ENCODE results near the gene ATP5PD. TPM values are rescaled to one million over a fixed set of nuclear protein-coding genes. Genes with fewer than 3 reads are reported as not detected.

Gene ATP5PD
- total RNA-seq = 100 to 1,000 TPM; 175 to 181 TPM

DNA sequence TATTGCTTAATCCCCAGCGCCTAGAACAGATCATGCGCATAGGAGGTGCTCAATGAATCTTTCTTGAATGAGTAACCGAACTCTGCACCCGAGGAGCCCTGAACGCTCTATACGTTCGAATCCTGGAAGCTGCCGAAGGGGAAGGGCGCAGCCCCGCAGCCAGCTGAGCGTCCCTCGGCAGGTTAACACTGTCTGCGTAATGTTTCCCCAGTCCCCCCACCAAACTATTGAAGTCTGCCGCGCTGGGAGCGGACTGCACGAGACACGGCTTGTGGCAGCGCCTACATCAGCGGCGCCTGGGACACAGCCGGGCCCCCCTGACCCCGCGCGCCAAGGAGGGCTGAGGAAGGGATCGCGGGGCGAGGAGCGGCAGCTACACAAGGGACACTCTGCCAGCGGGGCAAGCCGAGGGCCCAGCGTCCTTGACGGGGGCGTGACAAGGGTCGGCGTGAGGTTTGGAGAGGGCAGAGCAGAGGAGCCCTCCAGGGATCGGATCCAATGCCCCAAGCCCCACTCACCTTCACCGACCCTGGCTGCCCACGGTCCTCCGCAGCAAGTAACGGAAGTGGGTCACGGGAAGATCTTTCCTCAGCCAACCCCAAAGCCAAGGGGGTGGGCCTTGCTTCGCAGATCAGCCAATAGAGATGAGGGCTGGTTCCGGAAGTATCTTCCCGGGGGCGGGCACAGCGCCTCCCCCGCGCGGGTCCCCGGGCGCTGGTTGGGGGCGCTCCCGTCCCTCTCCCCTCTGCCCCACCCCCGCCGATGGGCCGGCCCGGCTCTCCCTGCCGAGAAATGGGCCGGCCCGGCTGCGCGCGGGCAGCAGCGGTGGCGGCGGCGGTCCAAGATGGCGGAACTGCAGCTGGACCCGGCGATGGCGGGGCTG, at the start of gene ATP5PD, which contains the start of gene KCTD2:
ATP5PD (minus strand) TSS at position 563 of the 883 bp plus-strand sequence. CDS start 4,319 bp downstream, outside the sequence.
KCTD2 (plus strand) TSS at position 819 of the 883 bp plus-strand sequence; CDS start at position 845, 26 bp downstream.
- ChIA-PET POLR2A (interaction anchor here (0.6 to 2.0 kb wide), 3 partner anchors 12 to 64 kb away, joined by 3 to 7 read pairs (median 4); partner anchors contain the start of gene MRPL58), CTCF (interaction anchor here (0.8 to 2.8 kb wide), 4 partner anchors 12 to 85 kb away, joined by 3 to 9 read pairs (median 5); no protein-coding TSS in a partner anchor)

DNA sequence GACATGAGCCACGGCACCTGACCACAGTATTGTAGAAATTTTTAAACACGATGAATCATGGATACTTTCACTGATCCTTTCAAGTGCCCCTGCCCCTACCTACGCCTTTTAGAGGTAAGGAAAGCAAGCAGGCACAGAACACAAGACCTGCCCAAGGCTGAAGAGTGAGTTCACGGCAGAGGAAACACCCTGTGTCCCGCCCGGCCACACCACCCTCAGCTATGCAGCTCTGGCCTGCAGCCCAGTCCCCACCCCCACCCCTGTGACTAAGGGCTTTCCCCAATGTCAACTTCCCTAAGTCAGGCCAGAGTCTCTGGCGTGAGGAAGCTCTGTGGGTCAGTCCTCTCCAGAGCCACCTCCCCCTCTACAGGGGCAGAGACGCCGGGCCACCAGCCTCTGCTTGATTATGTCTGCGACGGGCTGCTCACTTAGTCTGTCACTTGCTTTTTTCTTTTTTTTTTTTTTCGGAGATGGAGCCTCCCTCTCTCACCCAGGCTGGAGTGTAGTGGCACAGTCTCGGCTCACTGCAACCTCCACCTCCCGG, 49.4 kb upstream of the ATP5PD start:
- ChIA-PET POLR2A (interaction anchor here (1.4 kb wide), 1 partner anchor 14 kb away, joined by 5 read pairs; the partner anchor contains the start of gene ARMC7), CTCF (interaction anchor here (0.5 to 3.1 kb wide), 2 partner anchors 19 to 89 kb away, joined by 3 to 9 read pairs; no protein-coding TSS in a partner anchor)

DNA sequence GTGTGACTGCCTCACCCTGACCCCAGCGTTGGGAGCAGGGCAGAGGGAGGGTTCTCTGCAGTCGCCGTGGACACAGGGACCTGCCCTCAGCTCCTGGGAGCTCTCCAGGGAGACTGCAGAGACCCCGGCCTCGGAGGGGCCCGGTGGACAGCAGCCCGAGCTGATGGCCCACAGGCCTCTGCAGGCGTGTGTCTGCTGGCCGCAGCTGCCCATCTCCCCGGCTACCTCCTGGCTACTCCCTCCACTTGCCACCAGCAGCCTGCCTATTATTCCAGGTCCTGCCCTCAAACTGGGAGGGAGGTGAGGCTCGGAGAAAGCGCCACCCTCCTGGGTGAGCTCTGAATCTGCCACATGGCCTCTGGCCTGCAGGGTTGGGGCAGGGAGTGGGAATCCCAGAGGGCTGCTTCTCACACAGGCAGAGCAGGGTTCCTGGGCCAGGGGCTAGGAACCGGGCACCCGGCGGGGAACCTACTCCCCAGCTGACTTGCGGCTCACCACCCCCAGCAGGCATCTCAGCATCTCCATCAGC, 48.2 kb upstream of the ATP5PD start:
- ChIA-PET CTCF (interaction anchor here (0.6 to 3.1 kb wide), 2 partner anchors 20 to 27 kb away, joined by 4 to 9 read pairs; no protein-coding TSS in a partner anchor), POLR2A (interaction anchor here (0.6 to 1.4 kb wide), 2 partner anchors 15 to 129 kb away, joined by 5 read pairs; partner anchors contain the start of gene ARMC7)

DNA sequence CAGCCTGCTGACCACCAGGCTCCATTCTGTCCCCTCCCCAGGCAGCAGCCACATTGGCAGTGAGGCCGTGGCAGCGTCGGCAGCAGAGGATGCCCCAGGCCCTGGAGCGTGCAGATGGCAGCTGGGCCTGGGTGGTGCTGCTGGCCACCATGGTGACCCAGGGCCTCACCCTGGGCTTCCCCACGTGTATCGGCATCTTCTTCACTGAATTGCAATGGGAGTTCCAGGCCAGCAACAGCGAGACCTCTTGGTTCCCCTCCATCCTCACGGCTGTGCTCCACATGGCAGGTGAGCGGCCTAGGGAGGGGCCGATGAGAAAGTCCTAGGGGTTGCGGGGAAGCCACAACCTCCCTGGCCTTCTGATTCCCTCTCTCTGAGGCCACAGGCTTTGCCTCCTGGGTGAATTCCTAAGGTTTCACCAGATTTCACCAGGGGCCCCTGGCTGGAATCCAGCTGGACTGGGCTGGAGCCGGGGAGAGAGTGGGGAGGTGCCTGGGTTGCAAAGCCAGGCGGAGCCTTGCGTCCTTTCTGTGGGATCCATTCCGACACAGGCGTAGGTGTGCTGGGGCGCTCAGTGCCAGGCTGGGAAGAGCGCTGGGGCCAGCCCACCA, 46.9 kb upstream of the ATP5PD start:
- CTCF ChIA-PET = interaction anchor here (0.6 kb wide), 1 partner anchor 78 kb away, joined by 4 read pairs; no protein-coding TSS in a partner anchor
- POLR2A ChIA-PET = no interaction called here

DNA sequence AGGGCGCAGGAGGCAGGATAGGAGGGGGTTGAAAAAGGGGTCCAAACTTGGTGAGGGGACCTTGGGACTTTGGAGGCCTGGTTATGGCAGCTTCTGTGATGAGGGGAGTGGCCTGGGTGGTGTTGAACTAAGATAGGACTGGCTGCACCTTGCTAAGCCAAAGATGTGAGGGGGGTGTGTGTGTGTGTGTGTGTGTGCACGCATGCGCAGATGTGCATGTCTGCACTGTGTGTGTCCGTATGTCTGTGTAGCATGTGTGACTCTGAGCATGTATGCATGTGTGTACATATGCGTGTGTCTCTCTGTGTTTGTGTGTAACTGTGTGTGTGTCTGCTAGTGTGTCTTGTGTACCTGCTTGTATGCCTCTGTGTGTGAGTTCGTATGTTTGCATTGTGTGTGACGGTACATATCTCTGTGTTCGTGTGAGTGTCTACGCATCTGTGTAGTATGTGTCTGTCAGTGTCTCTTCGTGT, 45.1 kb upstream of the ATP5PD start:
- ChIA-PET POLR2A (no interaction called here), CTCF (no interaction called here)

DNA sequence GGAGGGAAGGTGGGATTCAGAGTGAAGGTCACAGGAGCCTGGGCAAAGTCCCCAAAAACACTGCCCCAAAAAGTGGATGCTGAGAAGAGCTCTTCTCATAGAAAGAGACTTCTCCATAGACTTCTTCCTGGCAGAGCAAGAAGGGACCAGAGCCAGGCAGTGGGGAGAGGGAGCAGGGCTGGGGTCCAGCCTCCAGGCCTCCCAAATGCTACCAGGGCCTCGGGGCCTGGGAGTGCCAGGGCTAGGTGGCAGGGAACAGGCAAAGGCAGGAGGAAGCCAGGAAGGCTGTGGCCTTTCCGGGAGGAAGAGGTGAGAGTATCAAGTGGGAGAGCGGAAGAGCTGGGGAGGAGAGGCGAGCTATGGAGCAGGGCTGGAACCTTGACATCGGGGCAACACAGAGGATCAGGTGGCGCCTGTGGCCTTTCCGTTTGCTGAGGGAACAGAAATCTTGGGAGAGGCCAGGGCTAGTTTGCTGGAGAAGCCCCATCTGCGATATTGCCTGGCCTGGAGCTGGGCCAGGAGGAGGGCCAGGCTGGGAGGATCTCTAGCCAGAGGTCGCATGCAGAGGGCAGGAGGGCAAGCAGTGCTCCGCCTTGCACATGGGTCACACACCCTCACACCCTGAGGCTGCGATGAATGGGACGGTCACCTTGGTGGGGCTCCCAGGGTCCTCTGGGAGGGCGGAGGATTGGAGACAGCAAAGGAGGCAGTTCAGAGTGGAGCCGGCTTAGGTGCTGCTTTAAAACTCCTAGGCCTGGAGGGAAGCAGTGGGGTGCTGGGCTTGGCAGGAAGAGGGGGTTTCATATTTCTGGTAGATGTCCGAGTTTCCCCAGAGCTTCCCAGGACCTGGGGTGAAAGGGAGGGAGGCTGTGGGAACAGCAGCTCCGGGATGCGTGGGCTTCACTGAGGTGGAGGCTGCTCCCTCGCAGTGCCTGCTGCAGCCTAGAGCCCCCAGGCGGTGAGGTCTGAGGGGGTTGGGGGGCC, 44.4 kb upstream of the ATP5PD start:
- ChIA-PET POLR2A (interaction anchor here (0.5 kb wide), 1 partner anchor 89 kb away, joined by 5 read pairs; no protein-coding TSS in a partner anchor), CTCF (interaction anchor here (1.1 kb wide), 1 partner anchor 23 kb away, joined by 5 read pairs; no protein-coding TSS in a partner anchor)

DNA sequence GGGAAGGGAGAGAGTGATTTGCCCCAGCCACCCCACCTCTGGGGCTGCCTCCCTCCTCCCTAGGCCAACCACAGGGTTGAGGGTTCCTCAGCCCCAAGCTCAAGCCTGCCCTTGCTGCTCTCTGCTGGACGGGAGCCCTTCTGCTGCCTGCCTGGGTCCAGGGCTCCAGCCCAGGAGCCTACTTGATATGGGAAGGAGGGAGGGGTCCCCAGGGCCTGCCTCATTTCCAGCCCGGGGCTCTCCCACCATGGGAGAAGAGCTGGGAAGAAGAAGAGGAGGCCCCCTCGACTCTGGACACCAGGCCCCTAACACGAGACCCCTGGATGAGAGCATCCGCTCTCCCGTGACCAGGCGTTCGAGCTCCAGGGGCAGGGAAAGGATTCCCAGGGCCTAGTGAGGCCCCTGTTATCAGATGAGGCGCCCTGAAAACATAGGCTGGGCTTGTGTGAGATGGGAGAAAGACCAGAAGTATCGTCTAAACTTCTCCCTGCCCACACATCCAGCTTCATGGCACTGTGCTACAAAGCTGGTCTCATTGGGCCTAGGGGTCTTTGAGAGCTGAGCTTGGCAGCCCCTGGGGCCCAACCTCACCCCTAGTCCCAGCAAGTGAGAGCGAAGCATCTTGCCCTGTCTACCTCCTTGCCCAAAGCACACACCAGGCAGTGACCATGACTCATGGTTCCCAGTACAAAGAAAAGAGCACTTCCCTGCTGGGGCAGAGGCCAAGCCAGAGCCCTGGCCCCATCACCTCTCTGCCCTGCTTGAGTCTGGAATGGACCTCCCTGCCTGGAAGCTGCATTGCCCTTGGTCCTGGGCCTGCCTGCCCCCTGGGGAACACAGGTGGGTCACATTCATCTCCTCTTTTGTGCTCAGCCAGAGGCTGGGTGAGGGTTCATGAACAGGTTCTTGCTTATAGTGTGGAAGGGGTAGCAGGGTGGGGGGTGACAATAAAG, 42.0 kb upstream of the ATP5PD start:
- CTCF ChIA-PET = interaction anchor here (1.1 to 3.3 kb wide), 5 partner anchors 10 to 100 kb away, joined by 3 to 11 read pairs (median 6); no protein-coding TSS in a partner anchor
- POLR2A ChIA-PET = interaction anchor here (0.6 kb wide), 2 partner anchors 21 to 35 kb away, joined by 3 to 9 read pairs; partner anchors contain the start of gene ARMC7

DNA sequence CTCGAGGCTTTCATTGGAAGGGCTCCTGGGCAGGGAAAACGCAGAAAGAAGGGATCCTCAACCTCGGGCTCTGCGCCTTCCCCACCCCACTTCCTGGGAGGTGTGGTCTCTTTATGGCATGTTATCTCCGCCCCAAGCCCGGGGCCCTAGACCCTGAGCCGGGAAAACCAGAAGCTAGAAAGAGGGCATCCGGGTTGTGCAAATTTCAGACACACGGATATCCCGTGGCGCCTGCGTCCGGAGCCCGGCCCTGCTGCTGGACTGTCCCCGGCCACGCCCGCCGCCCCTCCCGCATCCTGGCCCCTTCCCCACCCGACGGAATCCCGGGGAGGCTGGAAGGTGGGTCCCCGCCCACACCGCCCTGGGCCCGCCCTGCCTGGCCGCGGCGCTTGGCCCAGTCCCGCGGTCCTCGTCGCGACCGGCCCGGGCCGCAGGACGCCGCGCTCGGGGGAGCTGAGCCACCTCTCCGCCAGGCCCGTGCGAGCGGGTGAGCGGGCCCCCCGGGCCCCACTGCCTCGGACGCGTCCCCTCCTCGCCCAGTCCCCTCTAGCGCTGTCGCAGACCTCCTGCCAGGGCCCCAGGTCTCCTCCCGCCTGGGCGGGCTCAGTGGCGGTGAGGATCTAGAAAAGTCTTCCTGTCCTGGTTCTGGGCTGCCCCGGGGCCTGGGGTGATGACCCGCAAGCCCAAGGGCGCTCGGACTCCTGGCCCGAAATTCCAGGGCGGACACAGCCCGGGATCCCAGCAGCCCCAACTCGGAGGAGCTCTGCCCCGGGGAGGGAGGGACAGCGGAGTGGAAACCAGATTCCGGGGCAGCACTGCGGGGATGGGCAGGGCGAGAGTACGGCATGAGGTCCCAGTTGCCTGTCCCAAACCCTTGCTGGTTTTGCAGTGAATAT, 41.0 kb upstream of the ATP5PD start, which contains the start of gene SLC16A5:
SLC16A5 (plus strand) TSS at position 397 of the 896 bp plus-strand sequence. CDS start 5,683 bp downstream, outside the sequence.
- POLR2A ChIA-PET = interaction anchor here (0.6 kb wide), 3 partner anchors 22 to 39 kb away, joined by 3 to 9 read pairs (median 3); partner anchors contain the start of gene ARMC7
- CTCF ChIA-PET = interaction anchor here (0.6 to 3.3 kb wide), 5 partner anchors 9 to 99 kb away, joined by 3 to 11 read pairs (median 6); no protein-coding TSS in a partner anchor

DNA sequence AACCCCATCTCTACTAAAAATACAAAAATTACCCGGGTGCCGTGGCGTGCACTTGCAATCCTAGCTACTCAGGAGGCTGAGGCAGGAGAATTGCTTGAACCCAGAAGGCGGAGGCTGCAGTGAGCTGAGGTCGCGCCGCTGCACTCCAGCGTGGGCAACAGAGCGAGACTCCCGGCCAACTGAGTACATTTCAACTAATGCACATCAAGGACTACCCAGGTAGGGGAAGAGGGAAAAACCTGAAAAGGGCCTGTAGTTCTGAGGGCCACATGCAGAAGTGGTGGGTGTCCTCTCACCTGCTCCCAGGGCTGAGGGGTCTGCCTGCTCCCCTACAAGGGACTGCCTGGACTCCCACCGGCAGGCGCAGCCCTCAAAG, 40.4 kb upstream of the ATP5PD start:
- ChIA-PET CTCF (interaction anchor here (0.6 to 3.3 kb wide), 3 partner anchors 18 to 27 kb away, joined by 3 to 11 read pairs (median 6); no protein-coding TSS in a partner anchor), POLR2A (no interaction called here)

DNA sequence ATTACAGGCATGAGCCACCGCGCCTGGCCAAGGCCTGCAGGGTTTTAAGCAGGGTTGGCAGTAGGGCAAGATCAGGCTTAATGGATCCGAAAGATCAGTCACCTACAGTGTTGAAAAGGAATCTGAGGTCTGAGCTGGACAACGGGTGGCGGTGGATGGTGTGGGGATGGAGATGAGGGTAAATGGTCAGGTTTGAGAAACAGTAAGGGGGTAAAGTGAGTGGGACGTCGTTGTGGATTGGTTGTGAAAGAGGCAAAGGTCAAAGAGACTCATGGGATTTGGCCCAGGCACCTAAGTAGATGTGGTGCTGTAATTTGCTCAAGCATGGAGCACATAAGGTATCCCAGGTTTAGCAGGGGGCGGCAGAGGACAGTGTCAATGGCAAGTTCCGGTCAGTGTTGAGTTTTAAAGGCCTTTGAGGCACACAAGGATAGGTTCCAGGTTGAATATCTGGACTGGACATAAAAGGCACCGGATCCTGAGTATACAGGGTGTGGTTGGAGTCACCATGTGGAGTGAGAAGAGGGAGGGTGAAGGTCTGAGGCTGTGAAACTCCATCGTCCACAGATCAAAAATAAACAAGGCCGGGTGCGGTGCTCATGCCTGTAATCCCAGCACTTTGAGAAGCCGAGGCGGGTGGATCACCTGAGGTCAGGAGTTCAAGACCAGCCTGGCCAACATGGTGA, 39.9 kb upstream of the ATP5PD start:
- POLR2A ChIA-PET = no interaction called here
- CTCF ChIA-PET = interaction anchor here (0.6 to 3.3 kb wide), 3 partner anchors 19 to 27 kb away, joined by 3 to 11 read pairs (median 6); no protein-coding TSS in a partner anchor

DNA sequence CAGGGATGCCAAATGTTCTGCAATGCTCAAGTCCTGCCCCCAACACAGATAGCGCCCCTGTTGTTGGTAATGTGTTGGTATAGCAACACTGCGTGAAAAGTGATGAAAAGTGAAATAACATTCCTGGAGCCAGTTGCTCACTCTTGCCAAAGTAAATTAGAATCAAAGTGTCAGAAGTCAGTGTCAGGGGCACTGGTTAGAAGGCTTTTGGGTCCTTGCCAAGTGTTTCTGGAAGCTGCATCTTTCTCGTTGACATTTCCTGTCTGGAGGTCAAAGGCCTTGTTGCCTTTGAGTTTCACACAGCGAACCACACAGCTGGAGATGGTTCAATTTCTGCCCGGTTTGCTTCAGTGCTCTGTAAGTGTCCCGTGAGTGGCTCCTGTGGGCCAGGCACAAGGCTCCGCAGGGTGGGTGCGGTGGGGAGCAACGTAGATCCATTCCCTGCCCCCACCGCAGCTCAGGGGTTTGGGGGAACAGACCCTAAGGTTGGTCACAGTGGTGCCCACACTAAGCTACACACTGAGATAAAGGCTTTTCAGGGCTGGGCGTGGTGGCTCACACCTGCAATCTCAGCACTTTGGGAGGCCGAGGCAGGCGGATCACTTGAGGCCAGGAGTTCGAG, 37.4 kb upstream of the ATP5PD start:
- CTCF ChIA-PET = interaction anchor here (0.5 to 1.4 kb wide), 2 partner anchors 27 to 30 kb away, joined by 3 read pairs; no protein-coding TSS in a partner anchor
- POLR2A ChIA-PET = no interaction called here

DNA sequence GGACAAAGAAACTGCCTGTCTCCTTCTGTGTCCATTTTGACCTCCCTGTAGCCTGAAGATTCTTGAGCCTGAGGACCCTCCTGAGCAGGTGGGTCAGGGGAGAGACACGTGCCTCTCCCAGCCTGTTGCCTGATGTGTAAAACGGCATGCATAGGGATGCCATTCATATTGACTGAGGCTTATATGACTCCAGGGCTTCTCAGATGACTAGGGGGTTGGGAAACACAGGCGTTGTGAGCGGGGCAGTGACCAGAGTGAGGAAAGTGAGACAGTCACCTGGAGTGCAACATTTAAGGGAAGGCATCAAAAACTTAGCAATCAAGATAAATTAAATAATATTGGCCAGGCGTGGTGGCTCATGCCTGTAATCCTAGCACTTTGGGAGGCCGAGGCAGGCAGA, 35.9 kb upstream of the ATP5PD start:
- ChIA-PET CTCF (no interaction called here), POLR2A (no interaction called here)

DNA sequence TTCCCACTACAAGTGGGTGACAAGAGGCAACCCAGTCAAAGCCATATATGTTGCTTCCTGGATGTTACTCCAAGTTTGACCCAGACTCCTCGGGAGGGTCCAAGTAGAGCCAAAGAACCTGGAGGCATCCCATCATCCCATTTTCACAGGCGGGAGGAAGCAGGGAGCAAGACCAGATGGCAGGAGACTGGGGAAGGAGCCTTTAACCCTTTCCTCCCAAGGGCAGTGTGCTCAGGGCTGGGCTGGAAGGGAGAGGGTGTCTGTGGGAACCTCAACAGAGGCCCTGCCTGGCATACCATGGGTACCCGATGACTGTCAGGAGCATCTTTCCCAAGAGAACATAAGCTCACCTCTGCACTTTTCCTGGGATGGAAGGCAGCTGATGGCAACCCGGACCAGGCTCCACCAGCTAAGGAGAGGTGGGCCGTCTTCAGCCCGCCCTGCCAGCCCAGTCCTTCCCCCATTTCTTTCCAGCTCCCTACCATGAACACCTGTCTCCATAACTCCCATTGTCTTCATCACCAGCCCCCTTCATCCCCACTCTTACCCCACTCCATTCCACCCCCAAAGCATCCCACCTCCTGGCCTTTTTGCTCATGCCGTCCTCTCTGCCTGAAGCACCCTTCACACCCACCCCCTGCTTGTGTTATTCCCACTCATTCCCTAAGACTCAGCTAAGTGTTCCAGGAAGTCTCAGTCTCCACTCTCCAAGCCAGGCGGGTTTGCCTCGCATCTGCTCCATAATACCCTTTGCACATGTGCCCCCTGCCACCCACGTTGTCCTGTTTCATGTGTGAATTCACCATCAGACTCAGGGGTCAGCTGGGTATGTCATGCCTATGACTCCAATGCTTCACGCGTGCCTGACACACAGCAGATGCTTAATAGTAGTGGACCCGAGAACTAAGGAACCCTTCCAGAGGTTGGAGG, 35.1 kb upstream of the ATP5PD start:
- ChIA-PET POLR2A (no interaction called here), CTCF (interaction anchor here (0.6 kb wide), 1 partner anchor 631 kb away, joined by 4 read pairs; no protein-coding TSS in a partner anchor)
